HepG2 (cell line): ENCODE measurements around the gene DICER1.

ENCODE experiments used
- CEBPB ChIP-seq: IDR thresholded peaks from 2 replicates; pipeline ENCODE4 v1.6.1; 2011; ENCODE audit warnings: low read depth, low read length, improper control_type of control experiment, borderline replicate concordance
- ETV6 ChIP-seq: sonication (generic); formaldehyde crosslinking; conservative IDR thresholded peaks from 2 replicates; pipeline ENCODE4 v1.4.0; 2020; ENCODE audit warnings: missing genetic modification reagents
- HIVEP1 ChIP-seq: sonication (generic); formaldehyde crosslinking; IDR thresholded peaks from 2 replicates; pipeline ENCODE4 v1.4.0; 2020; ENCODE audit warnings: mild to moderate bottlenecking, missing genetic modification reagents
- POLR2A ChIP-seq, 2 experiments: IDR thresholded peaks; 2 replicates each; pipeline ENCODE4 v1.6.1; 2011; ENCODE audit warnings: low read depth in 2 of 2, low read length in 2 of 2, mild to moderate bottlenecking in 1 of 2, moderate library complexity in 1 of 2; ENCODE audit not compliant: insufficient read depth in 1 of 2
- ZFP36 ChIP-seq: fragments of 150-350 bp; IDR thresholded peaks from 2 replicates; pipeline ENCODE4 v1.6.1; 2018; ENCODE audit warnings: borderline replicate concordance, low read length, low read depth; ENCODE audit not compliant: partially characterized antibody
- TF ChIP-seq, protein P1 (sequence below): sonication (generic); formaldehyde crosslinking; IDR thresholded peaks from 2 replicates; pipeline ENCODE4 v1.5.1; 2020; ENCODE audit warnings: mild to moderate bottlenecking, missing genetic modification reagents
- TF ChIP-seq, protein P2 (sequence below): fragments of 450-650 bp; IDR thresholded peaks from 2 replicates; pipeline ENCODE4 v1.6.1; 2016

DNA sequence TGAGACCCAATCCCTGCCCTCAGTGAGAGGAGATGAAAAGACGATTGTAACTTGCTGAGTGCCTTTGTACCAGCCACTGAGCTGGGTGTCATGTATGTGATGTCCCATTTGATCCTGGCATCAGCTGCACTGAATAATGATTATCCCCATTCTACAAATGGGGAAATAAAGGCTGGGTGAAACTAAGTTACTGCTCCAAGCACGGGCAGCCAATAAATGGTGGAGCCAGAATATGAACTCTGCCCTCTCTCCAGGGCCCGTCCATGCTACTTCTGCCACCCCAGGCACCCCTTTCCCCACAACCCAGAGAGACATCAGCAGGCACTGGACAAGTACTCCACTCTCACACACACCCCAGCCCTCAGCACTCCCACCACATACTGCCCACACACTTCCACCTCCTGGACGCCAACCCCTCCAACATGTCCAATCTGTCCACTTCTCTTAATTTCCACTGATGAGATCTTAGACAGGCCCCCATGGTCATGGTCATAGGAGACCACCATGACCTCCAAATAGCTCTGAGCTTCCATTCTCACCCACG is 115.8 kb downstream of the DICER1 start:
- TF ChIP-seq ZFP36 (no peak), POLR2A (IDR thresholded peaks at IDR 0.05; ENCODE audit: insufficient read depth in 1 of 2, low read depth in 2 of 2, low read length in 2 of 2) (no peak), HIVEP1 (CRISPR knock-in tag) (no peak), CEBPB (no peak), ETV6 (CRISPR knock-in tag) (no peak)
- TF ChIP-seq, protein P1, sequence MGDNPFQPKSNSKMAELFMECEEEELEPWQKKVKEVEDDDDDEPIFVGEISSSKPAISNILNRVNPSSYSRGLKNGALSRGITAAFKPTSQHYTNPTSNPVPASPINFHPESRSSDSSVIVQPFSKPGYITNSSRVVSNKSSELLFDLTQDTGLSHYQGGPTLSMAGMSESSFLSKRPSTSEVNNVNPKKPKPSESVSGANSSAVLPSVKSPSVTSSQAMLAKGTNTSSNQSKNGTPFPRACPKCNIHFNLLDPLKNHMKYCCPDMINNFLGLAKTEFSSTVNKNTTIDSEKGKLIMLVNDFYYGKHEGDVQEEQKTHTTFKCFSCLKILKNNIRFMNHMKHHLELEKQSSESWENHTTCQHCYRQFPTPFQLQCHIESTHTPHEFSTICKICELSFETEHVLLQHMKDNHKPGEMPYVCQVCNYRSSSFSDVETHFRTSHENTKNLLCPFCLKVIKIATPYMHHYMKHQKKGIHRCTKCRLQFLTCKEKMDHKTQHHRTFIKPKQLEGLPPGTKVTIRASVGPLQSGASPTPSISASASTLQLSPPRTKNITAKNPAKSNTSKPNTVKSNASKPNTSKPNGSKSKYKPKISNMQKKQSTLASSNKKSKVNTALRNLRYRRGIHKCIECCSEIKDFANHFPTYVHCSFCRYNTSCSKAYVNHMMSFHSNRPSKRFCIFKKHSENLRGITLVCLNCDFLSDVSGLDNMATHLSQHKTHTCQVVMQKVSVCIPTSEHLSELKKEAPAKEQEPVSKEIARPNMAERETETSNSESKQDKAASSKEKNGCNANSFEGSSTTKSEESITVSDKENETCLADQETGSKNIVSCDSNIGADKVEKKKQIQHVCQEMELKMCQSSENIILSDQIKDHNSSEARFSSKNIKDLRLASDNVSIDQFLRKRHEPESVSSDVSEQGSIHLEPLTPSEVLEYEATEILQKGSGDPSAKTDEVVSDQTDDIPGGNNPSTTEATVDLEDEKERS (CRISPR knock-in tag) = no peak
- TF ChIP-seq, protein P2, sequence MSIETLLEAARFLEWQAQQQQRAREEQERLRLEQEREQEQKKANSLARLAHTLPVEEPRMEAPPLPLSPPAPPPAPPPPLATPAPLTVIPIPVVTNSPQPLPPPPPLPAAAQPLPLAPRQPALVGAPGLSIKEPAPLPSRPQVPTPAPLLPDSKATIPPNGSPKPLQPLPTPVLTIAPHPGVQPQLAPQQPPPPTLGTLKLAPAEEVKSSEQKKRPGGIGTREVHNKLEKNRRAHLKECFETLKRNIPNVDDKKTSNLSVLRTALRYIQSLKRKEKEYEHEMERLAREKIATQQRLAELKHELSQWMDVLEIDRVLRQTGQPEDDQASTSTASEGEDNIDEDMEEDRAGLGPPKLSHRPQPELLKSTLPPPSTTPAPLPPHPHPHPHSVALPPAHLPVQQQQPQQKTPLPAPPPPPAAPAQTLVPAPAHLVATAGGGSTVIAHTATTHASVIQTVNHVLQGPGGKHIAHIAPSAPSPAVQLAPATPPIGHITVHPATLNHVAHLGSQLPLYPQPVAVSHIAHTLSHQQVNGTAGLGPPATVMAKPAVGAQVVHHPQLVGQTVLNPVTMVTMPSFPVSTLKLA = no peak
